Body of pancreas (tissue), 4 donors: ENCODE measurements around the gene SLC7A4.

ENCODE experiments used
- POLR2A ChIP-seq, 3 donors: fragments of 450-650 bp; IDR thresholded peaks; one replicate each; pipeline ENCODE4 v1.6.1; 2016; ENCODE audit warnings: antibody characterized with exemption in 3 of 3, mild to moderate bottlenecking in 2 of 3
- TF ChIP-seq, protein P1 (sequence below), 7 experiments: fragments of 450-650 bp in 4 of 7; fragments of 200-600 bp in 3 of 7; sonication (generic) in 3 of 7; IDR thresholded peaks; one replicate each; pipeline ENCODE4 v1.5.1; 2016 to 2019; ENCODE audit warnings: antibody characterized with exemption in 7 of 7

DNA sequence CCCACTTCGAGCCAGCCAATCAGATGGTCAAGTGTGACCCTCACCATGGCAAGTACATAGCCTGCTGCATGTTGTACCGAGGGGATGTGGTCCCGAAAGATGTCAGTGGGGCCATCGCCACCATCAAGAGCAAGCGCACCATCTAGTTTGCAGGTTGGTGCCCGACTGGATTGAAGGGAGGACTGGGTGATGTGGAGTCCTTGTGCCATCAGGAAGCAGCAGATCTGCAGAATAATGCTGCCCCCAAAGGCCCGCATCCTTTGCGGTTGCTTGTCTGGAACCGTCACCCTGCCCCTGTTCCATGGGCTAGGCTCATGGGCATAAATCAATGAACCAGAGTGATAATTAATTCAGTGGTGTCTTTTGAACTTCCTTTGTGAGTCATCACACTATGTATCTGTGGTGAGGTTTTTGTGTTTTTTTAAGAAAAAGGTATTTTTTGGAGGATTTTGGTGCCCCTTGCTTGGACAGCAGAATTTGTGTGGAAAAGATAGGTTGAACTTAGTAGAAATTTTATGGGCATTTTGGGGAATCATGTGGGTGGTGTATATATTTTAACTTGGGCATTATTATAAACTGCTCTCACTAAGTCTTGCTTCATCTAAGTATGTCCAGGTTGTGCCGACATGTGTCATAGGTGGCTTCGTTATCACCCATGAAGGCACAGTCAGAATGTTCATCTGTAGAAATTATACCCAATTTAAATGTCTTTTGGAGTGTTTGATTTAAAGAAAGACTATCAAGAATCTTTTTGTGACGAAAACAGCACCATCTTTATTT, 35.7 kb upstream of the SLC7A4 start:
- TF ChIP-seq, protein P1, sequence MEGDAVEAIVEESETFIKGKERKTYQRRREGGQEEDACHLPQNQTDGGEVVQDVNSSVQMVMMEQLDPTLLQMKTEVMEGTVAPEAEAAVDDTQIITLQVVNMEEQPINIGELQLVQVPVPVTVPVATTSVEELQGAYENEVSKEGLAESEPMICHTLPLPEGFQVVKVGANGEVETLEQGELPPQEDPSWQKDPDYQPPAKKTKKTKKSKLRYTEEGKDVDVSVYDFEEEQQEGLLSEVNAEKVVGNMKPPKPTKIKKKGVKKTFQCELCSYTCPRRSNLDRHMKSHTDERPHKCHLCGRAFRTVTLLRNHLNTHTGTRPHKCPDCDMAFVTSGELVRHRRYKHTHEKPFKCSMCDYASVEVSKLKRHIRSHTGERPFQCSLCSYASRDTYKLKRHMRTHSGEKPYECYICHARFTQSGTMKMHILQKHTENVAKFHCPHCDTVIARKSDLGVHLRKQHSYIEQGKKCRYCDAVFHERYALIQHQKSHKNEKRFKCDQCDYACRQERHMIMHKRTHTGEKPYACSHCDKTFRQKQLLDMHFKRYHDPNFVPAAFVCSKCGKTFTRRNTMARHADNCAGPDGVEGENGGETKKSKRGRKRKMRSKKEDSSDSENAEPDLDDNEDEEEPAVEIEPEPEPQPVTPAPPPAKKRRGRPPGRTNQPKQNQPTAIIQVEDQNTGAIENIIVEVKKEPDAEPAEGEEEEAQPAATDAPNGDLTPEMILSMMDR (IDR thresholded peaks at IDR 0.05) = no peak
- no peak for TF ChIP-seq POLR2A (IDR thresholded peaks at IDR 0.05)
